ENCODE results near the gene ENOX2. TPM values are rescaled to one million over a fixed set of nuclear protein-coding genes. Genes with fewer than 3 reads are reported as not detected.

ENOX2 gene
- total RNA-seq, 1 donor from 2014 or later, result 16.2 TPM

GRCh38 chrX:130772105-130772775 is 130.8 kb downstream of the ENOX2 start:
- Mint-ChIP-seq H3K9me3 (no peaks in the 10 kb centered on the region), H3K4me1 (no peaks in the 10 kb centered on the region), H3K27me3 (no peaks in the 10 kb centered on the region), H3K27ac (no peak overlapping the region), H3K36me3 (ENCODE audit: low read depth) (peaks cover 4% of the 10 kb centered on the region), H3K4me3 (no peak overlapping the region)
- intact Hi-C loops (cut with micrococcal nuclease), result no loop called here
- CTCF ChIA-PET, result no interaction called here
- no peak for ATAC-seq (ENCODE audit: low read depth)
- no peak for DNase-seq
- POLR2A ChIA-PET, result no interaction called here
- no peak for TF ChIP-seq CTCF (IDR thresholded peaks at IDR 0.05)

GRCh38 chrX:130771648-130772047 is 131.4 kb downstream of the ENOX2 start:
- H3K4me1 Mint-ChIP-seq, result no peaks in the 10 kb centered on the region
- no peaks in the 10 kb centered on the region for H3K9me3 Mint-ChIP-seq
- peaks cover 4% of the 10 kb centered on the region for H3K36me3 Mint-ChIP-seq (ENCODE audit: low read depth)
- TF ChIP-seq CTCF (IDR thresholded peaks at IDR 0.05), result no peak
- no peak overlapping the region for H3K27ac Mint-ChIP-seq
- DNase-seq (no peak), ATAC-seq (ENCODE audit: low read depth) (no peak)
- ChIA-PET CTCF (no interaction called here), POLR2A (no interaction called here)
- H3K4me3 Mint-ChIP-seq, result no peak overlapping the region
- intact Hi-C loops (cut with micrococcal nuclease), result no loop called here
- no peaks in the 10 kb centered on the region for H3K27me3 Mint-ChIP-seq

GRCh38 chrX:130771230-130771629 is 131.8 kb downstream of the ENOX2 start:
- DNase-seq (no peak), ATAC-seq (ENCODE audit: low read depth) (no peak)
- Mint-ChIP-seq H3K27ac (no peak overlapping the region), H3K9me3 (no peaks in the 10 kb centered on the region), H3K4me1 (no peaks in the 10 kb centered on the region), H3K36me3 (ENCODE audit: low read depth) (peaks cover 3% of the 10 kb centered on the region), H3K27me3 (no peaks in the 10 kb centered on the region), H3K4me3 (no peak overlapping the region)
- intact Hi-C loops (cut with micrococcal nuclease), result no loop called here
- ChIA-PET CTCF (no interaction called here), POLR2A (no interaction called here)
- no peak for TF ChIP-seq CTCF (IDR thresholded peaks at IDR 0.05)

DNA sequence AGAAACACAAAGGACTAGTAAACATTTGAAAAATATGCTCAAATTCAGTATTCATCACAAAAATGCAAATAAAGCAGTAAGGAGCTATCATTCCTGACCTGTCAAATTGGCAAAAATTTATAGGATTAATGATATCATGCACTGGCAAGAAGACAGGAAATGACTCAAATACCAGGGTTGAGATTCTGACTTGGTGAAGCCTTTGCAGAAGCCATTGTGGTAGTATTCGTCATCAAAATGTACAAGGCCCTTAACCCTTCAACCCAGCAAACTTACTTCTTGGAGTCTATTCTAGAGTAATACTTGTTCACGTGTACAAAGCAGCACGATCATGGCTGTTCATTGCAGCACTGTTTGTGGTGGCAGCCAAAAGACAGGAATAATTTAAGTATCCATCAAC is 132.4 kb downstream of the ENOX2 start:
- ChIA-PET POLR2A (no interaction called here), CTCF (no interaction called here)
- intact Hi-C loops (cut with micrococcal nuclease), result no loop called here
- H3K36me3 Mint-ChIP-seq (ENCODE audit: low read depth), result peaks cover 1% of the 10 kb centered on the region
- no peak overlapping the region for H3K27ac Mint-ChIP-seq
- ATAC-seq (ENCODE audit: low read depth) (no peak), DNase-seq (no peak)
- no peak for TF ChIP-seq CTCF (IDR thresholded peaks at IDR 0.05)
- H3K4me1 Mint-ChIP-seq, result no peaks in the 10 kb centered on the region
- H3K9me3 Mint-ChIP-seq, result no peaks in the 10 kb centered on the region
- H3K4me3 Mint-ChIP-seq, result no peak overlapping the region
- no peaks in the 10 kb centered on the region for H3K27me3 Mint-ChIP-seq

- ATAC-seq (ENCODE audit: low read depth) (no peak), DNase-seq (no peak)
- Mint-ChIP-seq H3K36me3 (ENCODE audit: low read depth) (no peaks in the 10 kb centered on the region), H3K27ac (no peak overlapping the region), H3K4me1 (no peaks in the 10 kb centered on the region), H3K27me3 (no peaks in the 10 kb centered on the region), H3K4me3 (no peak overlapping the region), H3K9me3 (no peaks in the 10 kb centered on the region)
- ChIA-PET POLR2A (no interaction called here), CTCF (no interaction called here)
- intact Hi-C loops (cut with micrococcal nuclease), result no loop called here
- TF ChIP-seq CTCF (IDR thresholded peaks at IDR 0.05), result no peak
These were observed 133.2 kb downstream of the ENOX2 start for GRCh38 chrX:130769835-130770234.
